Activated CD4-positive, alpha-beta T cell treated with anti-CD3 and anti-CD28 coated beads, Interleukin-2, amount 50 U/mL, for 48 hours (primary cell): ENCODE data around the gene SCN7A.
"Not testable (repeated sequence)": the region's sequence is repeated elsewhere in the genome, so short reads cannot be mapped to it uniquely, and the experiment has no call there.

Experiments used
- DNase-seq, 2 experiments: peaks; one replicate each; pipeline ENCODE4 v3.0.0-alpha.2; 2020

Gene SCN7A

DNA sequence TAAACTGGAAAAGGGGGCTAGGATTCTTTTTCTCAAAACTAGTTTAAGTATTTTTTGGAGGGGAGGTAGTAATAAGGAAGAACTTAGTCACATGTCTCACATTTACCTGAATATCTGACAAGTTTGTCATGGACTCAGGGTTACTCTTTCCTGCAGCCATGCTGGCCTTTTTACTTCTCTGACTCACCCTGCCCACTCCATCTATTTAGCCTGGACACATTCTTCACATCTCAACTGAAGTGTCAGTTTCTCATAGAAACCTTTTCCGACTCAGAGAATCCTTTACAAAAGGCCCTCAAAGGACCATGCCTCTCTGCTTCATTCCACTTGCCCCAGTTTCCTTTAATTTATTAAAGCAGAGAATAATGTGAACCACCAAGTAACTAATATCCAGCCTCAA lies 42.6 kb downstream of the SCN7A start:
- DNase-seq, result no peak

GRCh38 chr2:166449439-166449838 lies 44.6 kb downstream of the SCN7A start:
- no peak for DNase-seq

DNA sequence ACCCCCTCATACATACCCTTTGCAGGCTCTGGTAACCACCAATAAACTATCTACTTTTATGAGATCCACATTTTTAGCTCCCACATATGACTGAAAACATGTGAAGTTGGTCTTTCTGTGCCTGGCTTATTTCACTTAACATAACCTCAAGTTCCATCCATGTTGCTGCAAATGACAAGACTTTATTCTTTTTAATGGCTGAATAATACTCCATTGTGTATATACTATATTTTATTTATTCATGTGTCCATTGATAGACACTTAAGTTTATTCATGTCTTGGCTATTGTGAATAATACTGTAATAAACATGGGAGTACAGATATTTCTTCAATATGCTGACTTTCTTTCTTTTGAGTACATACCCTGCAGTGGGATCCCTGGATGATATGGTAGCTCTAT lies 45.9 kb downstream of the SCN7A start:
- DNase-seq, result no peak

DNA sequence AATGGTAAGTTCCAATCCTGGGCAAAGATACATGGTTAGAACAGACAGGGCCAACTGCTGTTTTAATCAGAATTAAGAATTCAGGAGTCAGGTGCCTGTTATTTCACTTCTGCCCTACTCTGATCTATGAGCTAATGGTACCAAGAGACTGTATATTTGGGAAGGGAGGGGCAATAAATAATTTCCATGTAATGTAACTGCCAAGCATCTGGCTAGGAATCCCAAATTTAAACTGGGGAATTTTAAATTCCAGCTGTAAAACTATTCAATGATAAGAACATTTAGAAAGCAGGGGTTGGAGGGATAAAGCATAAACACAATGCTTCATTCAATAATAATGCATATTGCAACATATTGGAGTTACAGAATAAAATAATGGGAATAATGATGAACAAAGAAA lies 49.7 kb downstream of the SCN7A start:
- DNase-seq, result no peak

- no peak for DNase-seq
Measured at GRCh38 chr2:166440313-166440712, 53.7 kb downstream of the SCN7A start.

GRCh38 chr2:166439078-166439477 lies 55.0 kb downstream of the SCN7A start:
- no peak for DNase-seq

DNA sequence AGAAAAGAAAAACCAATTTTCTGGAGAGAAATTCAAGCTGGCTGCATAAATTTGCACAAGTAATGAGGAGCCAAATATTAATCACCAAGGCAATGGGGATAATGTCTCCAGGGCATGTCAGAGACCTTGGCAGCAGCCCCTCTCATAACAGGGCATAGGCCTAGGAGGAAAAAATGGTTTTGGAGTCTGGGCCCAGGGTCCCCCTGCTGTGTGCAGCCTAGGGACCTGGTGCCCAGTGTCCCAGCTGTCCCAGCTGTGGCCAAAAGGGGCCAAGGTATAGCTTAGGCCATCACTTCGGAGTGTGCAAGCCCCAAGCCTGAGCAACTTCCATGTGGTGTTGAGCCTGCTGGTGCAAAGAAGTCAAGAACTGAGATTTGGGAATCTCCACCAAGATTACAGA lies 57.1 kb downstream of the SCN7A start:
- DNase-seq, result no peak

GRCh38 chr2:166436189-166436588 lies 57.9 kb downstream of the SCN7A start:
- DNase-seq, result no peak

GRCh38 chr2:166434491-166434890 lies 59.6 kb downstream of the SCN7A start:
- DNase-seq, result no peak

- DNase-seq, result no peak
Measured at GRCh38 chr2:166433457-166433856, 60.6 kb downstream of the SCN7A start.

- DNase-seq, result no peak
Measured at GRCh38 chr2:166432331-166432730, 61.7 kb downstream of the SCN7A start.

GRCh38 chr2:166424841-166425240 lies 69.2 kb downstream of the SCN7A start:
- DNase-seq, result no peak

DNA sequence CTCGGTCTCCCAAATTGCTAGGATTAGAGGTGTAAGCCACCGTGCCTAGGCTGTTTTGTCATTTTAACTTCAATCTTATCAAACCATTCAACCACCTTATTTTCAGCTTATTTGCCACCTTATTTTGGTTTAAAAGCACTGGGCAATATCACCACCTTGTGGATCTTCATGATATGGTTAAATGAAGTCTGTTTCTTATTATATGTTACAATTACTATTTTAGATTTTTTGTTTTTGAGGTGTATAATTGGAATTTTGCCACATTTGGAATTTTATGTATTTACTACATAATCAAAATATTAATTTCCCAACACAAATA lies 74.5 kb downstream of the SCN7A start:
- no peak for DNase-seq

- no peak for DNase-seq
Measured at GRCh38 chr2:166418853-166419615, 75.0 kb downstream of the SCN7A start.

DNA sequence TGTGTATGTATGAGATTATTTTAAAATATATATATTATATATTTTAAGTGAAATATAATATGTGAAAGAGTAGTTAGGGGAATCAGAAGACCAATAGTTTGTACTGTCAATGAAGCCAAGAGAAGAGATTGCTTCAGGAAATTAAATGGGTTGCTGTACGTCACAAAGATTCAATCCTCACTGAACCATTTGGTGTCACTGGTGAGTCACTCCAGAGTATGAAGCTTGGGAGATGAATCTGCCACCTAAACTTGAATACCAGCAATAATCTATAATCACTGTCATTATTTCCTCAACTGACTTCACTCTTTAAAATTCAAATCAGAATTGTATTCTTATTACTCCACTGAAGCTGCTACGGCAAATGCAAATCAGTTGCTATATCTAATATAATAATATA lies 76.4 kb downstream of the SCN7A start:
- no peak for DNase-seq

- DNase-seq, result no peak
Measured at GRCh38 chr2:166413255-166413654, 80.8 kb downstream of the SCN7A start.

- DNase-seq, result no peak
Measured at GRCh38 chr2:166411473-166412230, 82.4 kb downstream of the SCN7A start.

GRCh38 chr2:166410828-166411472 lies 83.1 kb downstream of the SCN7A start:
- no peak for DNase-seq

- DNase-seq, result not testable (repeated sequence)
Measured at GRCh38 chr2:166407746-166408145, 86.3 kb downstream of the SCN7A start.

DNA sequence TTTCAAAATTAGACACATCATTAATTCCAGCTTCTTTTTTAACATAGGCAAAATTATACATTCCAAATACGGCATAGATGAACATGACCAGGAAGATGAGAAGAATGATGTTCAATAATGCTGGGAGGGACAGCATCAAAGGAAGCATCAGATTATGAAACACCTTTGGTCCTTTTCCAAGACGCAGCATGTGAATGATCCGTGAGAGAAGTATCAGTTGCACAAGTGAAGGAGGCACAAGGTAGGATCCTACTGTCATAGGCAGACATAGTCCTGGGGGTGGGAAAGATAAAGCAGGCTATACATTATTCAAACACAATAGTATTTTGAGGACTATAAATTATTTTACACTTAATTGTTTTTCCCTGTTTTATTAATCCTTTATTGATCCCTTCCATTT lies 87.7 kb downstream of the SCN7A start:
- no peak for DNase-seq

DNA sequence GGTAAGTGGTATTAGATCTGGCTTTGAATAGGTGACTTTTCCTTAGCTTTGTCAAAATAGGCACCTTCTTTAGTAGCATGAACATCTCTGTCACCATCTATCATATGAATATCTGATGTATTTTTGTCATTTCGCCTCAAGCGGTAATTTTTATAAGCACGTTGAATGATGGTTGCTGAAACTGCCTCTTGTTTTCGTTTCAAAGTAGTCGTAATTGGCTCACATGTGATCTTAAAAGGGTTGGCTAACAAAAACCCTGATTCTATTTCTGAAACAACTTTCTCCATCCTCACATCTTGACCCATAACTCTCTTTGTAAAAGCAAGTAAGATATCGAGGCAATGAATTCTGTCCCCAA lies 88.5 kb downstream of the SCN7A start:
- DNase-seq, result no peak

GRCh38 chr2:166404831-166405568 lies 89.0 kb downstream of the SCN7A start:
- DNase-seq, result no peak

GRCh38 chr2:166394245-166394644 lies 99.8 kb downstream of the SCN7A start:
- no peak for DNase-seq

DNA sequence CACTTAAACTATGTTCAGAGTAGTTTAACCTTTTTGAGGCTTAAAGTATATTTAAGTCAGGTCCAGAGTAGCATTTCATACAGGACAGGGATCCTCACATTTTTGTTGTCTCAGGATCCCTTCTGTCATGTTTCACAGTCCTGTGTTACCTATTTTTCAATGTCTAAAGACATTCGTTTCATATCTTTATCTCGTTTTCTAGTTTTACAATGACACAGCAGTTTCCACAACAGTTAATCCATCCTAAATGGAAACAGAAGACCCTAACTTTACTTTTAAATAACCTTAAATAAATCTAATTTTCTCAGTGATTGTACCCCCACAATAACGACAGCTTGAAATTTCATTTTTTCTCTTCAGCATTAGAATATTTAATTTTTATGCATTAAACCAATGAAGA lies 101.0 kb downstream of the SCN7A start:
- DNase-seq, result no peak
